GM12878 (cell line): ENCODE measurements around the gene SLC51A. TPM values are rescaled to one million over a fixed set of nuclear protein-coding genes. Genes with fewer than 3 reads are reported as not detected.

Experiments used
- ATF7 ChIP-seq: fragments of 450-650 bp; IDR thresholded peaks from 2 replicates; pipeline ENCODE4 v1.6.1; 2016; ENCODE audit warnings: low read depth, mild to moderate bottlenecking
- CBFB ChIP-seq: IDR thresholded peaks from 2 replicates; pipeline ENCODE4 v1.6.1; 2016; ENCODE audit warnings: antibody characterized with exemption, low read depth
- CREM ChIP-seq: IDR thresholded peaks from 2 replicates; pipeline ENCODE4 v1.6.1; 2014; ENCODE audit warnings: antibody characterized with exemption, low read depth
- EED ChIP-seq: sonication (generic); IDR thresholded peaks from 2 replicates; pipeline ENCODE4 v1.6.1; 2016; ENCODE audit warnings: antibody characterized with exemption, low read depth
- EP300 ChIP-seq, 2 experiments: fragments of 150-350 bp in 1 of 2; IDR thresholded peaks; 2 replicates each; pipeline ENCODE4 v1.6.1; 2011 to 2012; ENCODE audit warnings: low read depth in 2 of 2, low read length in 2 of 2, borderline replicate concordance in 1 of 2, improper control_type of control experiment in 1 of 2, inconsistent platforms in 1 of 2; ENCODE audit not compliant: control insufficient read depth in 1 of 2
- GABPA ChIP-seq: IDR thresholded peaks from 2 replicates; pipeline ENCODE4 v1.6.1; 2014; ENCODE audit warnings: antibody characterized with exemption, low read depth, mild to moderate bottlenecking, inconsistent platforms
- GATAD2B ChIP-seq: fragments of 450-650 bp; conservative IDR thresholded peaks from 2 replicates; pipeline ENCODE4 v1.6.1; 2017; ENCODE audit warnings: low read depth, mild to moderate bottlenecking, moderate library complexity
- MXI1 ChIP-seq: fragments of 150-350 bp; IDR thresholded peaks from 2 replicates; pipeline ENCODE4 v1.6.1; 2011; ENCODE audit warnings: low read depth, mild to moderate bottlenecking, inconsistent platforms, low read length, improper control_type of control experiment
- NFIC ChIP-seq: IDR thresholded peaks from 2 replicates; pipeline ENCODE4 v1.6.1; 2012; ENCODE audit warnings: low read depth, mild to moderate bottlenecking, inconsistent platforms, low read length, moderate library complexity
- NR2F1 ChIP-seq: fragments of 450-650 bp; conservative IDR thresholded peaks from 2 replicates; pipeline ENCODE4 v1.6.1; 2017; ENCODE audit warnings: mild to moderate bottlenecking
- POLR2AphosphoS2 ChIP-seq: IDR thresholded peaks from 2 replicates; pipeline ENCODE4 v1.6.1; 2011; ENCODE audit warnings: low read depth, mild to moderate bottlenecking, low read length, improper control_type of control experiment, moderate library complexity
- RELA ChIP-seq: fragments of 450-650 bp; IDR thresholded peaks from 2 replicates; pipeline ENCODE4 v1.8.0; 2014; ENCODE audit warnings: borderline replicate concordance; ENCODE audit not compliant: partially characterized antibody
- SIN3A ChIP-seq: IDR thresholded peaks from 2 replicates; pipeline ENCODE4 v1.6.1; 2012; ENCODE audit warnings: low read depth, low read length, improper control_type of control experiment
- SIX5 ChIP-seq: IDR thresholded peaks from 2 replicates; pipeline ENCODE4 v1.6.1; 2011; ENCODE audit warnings: mild to moderate bottlenecking, low read depth, low read length, moderate library complexity; ENCODE audit not compliant: severe bottlenecking
- SMAD1 ChIP-seq: fragments of 450-650 bp; IDR thresholded peaks from 2 replicates; pipeline ENCODE4 v1.6.1; 2018; ENCODE audit warnings: mild to moderate bottlenecking, low read depth; ENCODE audit not compliant: partially characterized antibody
- SUZ12 ChIP-seq: fragments of 200-600 bp; sonication (generic); IDR thresholded peaks from one replicate; pipeline ENCODE4 v1.6.1; 2018; ENCODE audit warnings: antibody characterized with exemption, mild to moderate bottlenecking; ENCODE audit not compliant: unreplicated experiment
- ZNF217 ChIP-seq: fragments of 450-650 bp; IDR thresholded peaks from 2 replicates; pipeline ENCODE4 v1.6.1; 2017; ENCODE audit warnings: antibody characterized with exemption, mild to moderate bottlenecking
- polyA plus RNA-seq, 11 experiments: library from polyadenylated mRNA; depleted of rRNA in 4 of 11; unstranded in 6 of 11; stranded (reverse) in 5 of 11; fragments of >200 nt; fragmentation: Nextera tagmentation in 4 of 11; fragmentation: Illumina TruSeq in 1 of 11; extraction: Ambion mirVana in 4 of 11; extraction: Trizol in 1 of 11; gene quantifications; 1 replicate in 1 of 11; 2 replicates in 10 of 11; pipeline versions ENCODE4 v1.2.1 to v1.2.3, GENCODE V29; 2011 to 2016; ENCODE audit warnings: inconsistent platforms in 2 of 11, missing spikeins in 2 of 11, low read depth in 1 of 11
- total RNA-seq, 4 experiments: library from RNA; depleted of rRNA in 3 of 4; stranded (reverse); fragments of >200 nt in 3 of 4; fragmentation: Illumina TruSeq in 1 of 4; extraction: Trizol in 1 of 4; gene quantifications; 2 replicates each; pipeline versions ENCODE4 v1.2.1 to v1.2.3, GENCODE V29; 2013 to 2021
- TF ChIP-seq, protein P1 (sequence below): fragments of 450-650 bp; formaldehyde crosslinking; IDR thresholded peaks from 2 replicates; pipeline ENCODE4 v1.4.0; 2022; ENCODE audit warnings: mild to moderate bottlenecking, moderate library complexity
- TF ChIP-seq, protein P2 (sequence below): IDR thresholded peaks from 2 replicates; pipeline ENCODE4 v1.6.1; 2011; ENCODE audit warnings: borderline replicate concordance, low read depth, mild to moderate bottlenecking, moderate library complexity, low read length; ENCODE audit not compliant: insufficient read depth, poor library complexity, severe bottlenecking
- TF ChIP-seq, protein P3 (sequence below), 3 experiments: IDR thresholded peaks in 2 of 3; conservative IDR thresholded peaks in 1 of 3; 2 replicates each; pipeline ENCODE4 v1.5.1; 2011; ENCODE audit warnings: low read depth in 3 of 3, low read length in 3 of 3, mild to moderate bottlenecking in 3 of 3, control low read depth in 2 of 3, moderate library complexity in 2 of 3, inconsistent platforms in 1 of 3, mixed read lengths in 1 of 3; ENCODE audit not compliant: control insufficient read depth in 2 of 3, insufficient read depth in 1 of 3; ENCODE audit errors: extremely low read depth in 1 of 3
- TF ChIP-seq, protein P4 (sequence below): IDR thresholded peaks from 2 replicates; pipeline ENCODE4 v1.6.1; 2011; ENCODE audit warnings: borderline replicate concordance, low read depth, mild to moderate bottlenecking, moderate library complexity, mixed read lengths, low read length; ENCODE audit not compliant: insufficient read depth; ENCODE audit errors: extremely low read length
- TF ChIP-seq, protein P5 (sequence below): IDR thresholded peaks from 2 replicates; pipeline ENCODE4 v1.6.1; 2012; ENCODE audit warnings: low read depth, low read length, improper control_type of control experiment

SLC51A gene
- total and polyA plus RNA-seq, 10 of the 15 experiments (the other 5 are each of a cell fraction or from before 2014, with no cell fraction given), result 0.99 to 3.9 (median 2.2) TPM; not detected in 6

DNA sequence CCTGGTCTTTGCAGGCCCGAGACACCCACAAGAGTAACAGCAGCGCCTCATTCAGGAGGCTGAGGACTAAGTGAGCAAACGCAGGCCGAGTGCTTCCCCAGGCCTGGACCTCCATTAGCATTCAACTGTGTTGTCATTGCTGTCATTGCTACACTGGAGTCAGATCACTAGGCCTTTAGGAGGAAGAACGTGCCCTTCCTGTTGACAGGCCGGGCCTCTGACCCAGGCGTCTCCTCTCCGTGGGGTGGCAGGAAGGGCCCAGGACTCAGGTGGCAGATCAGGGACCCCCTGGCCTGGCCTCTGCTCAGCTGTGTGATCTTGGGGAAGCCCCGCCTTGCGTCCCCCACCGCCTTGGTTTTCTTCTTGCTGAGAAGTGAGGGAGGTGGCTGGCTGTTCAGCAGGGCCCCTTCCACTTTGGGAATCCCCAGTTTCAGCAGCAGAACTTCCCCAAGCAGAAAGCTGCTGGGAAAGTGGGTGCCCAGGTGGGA, 24.3 kb upstream of the SLC51A start (continued):
- TF ChIP-seq, protein P1, sequence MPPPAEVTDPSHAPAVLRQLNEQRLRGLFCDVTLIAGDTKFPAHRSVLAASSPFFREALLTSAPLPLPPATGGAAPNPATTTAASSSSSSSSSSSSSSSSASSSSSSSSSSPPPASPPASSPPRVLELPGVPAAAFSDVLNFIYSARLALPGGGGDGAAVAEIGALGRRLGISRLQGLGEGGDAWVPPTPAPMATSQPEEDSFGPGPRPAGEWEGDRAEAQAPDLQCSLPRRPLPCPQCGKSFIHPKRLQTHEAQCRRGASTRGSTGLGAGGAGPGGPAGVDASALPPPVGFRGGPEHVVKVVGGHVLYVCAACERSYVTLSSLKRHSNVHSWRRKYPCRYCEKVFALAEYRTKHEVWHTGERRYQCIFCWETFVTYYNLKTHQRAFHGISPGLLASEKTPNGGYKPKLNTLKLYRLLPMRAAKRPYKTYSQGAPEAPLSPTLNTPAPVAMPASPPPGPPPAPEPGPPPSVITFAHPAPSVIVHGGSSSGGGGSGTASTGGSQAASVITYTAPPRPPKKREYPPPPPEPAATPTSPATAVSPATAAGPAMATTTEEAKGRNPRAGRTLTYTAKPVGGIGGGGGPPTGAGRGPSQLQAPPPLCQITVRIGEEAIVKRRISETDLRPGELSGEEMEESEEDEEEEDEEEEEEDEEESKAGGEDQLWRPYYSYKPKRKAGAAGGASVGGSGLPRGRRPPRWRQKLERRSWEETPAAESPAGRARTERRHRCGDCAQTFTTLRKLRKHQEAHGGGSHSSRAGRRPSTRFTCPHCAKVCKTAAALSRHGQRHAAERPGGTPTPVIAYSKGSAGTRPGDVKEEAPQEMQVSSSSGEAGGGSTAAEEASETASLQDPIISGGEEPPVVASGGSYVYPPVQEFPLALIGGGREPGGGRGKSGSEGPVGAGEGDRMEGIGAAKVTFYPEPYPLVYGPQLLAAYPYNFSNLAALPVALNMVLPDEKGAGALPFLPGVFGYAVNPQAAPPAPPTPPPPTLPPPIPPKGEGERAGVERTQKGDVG (CRISPR knock-in tag), result no peak
- TF ChIP-seq EP300 (IDR thresholded peaks at IDR 0.05; ENCODE audit: borderline replicate concordance in 1 of 2, control insufficient read depth in 1 of 2, low read depth in 2 of 2, low read length in 2 of 2) (peak; percentile 34 to 53; a peak in 3 of 4 replicates), SIN3A (0 out of 2 replicates have a peak, but pooled peaks have one; percentile 27), SIX5 (no peak), POLR2AphosphoS2 (no peak), NFIC (peak; percentile 68; the same call in 1 of the 2 replicates), ZNF217 (no peak), NR2F1 (peak; percentile 81), ATF7 (peak; percentile 33), SUZ12 (no peak), EED (peak; percentile 83; the same call in 1 of the 2 replicates), SMAD1 (no peak), GABPA (no peak), CREM (peak; percentile 72), RELA (peak; percentile 94), CBFB (0 out of 2 replicates have a peak, but pooled peaks have one; percentile 7), MXI1 (0 out of 2 replicates have a peak, but pooled peaks have one; percentile 45), GATAD2B (peak; percentile 99; the same call in 1 of the 2 replicates)
- TF ChIP-seq, protein P2, sequence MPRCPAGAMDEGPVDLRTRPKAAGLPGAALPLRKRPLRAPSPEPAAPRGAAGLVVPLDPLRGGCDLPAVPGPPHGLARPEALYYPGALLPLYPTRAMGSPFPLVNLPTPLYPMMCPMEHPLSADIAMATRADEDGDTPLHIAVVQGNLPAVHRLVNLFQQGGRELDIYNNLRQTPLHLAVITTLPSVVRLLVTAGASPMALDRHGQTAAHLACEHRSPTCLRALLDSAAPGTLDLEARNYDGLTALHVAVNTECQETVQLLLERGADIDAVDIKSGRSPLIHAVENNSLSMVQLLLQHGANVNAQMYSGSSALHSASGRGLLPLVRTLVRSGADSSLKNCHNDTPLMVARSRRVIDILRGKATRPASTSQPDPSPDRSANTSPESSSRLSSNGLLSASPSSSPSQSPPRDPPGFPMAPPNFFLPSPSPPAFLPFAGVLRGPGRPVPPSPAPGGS, result no peak
- TF ChIP-seq, protein P3, sequence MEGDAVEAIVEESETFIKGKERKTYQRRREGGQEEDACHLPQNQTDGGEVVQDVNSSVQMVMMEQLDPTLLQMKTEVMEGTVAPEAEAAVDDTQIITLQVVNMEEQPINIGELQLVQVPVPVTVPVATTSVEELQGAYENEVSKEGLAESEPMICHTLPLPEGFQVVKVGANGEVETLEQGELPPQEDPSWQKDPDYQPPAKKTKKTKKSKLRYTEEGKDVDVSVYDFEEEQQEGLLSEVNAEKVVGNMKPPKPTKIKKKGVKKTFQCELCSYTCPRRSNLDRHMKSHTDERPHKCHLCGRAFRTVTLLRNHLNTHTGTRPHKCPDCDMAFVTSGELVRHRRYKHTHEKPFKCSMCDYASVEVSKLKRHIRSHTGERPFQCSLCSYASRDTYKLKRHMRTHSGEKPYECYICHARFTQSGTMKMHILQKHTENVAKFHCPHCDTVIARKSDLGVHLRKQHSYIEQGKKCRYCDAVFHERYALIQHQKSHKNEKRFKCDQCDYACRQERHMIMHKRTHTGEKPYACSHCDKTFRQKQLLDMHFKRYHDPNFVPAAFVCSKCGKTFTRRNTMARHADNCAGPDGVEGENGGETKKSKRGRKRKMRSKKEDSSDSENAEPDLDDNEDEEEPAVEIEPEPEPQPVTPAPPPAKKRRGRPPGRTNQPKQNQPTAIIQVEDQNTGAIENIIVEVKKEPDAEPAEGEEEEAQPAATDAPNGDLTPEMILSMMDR (IDR thresholded peaks at IDR 0.05 in 2 of 3, conservative IDR thresholded peaks at IDR 0.05 in 1 of 3; ENCODE audit: control insufficient read depth in 2 of 3, extremely low read depth in 1 of 3, insufficient read depth in 1 of 3, low read depth in 3 of 3, low read length in 3 of 3), result peak in 1 of 3 experiments; percentile 5; a peak in 1 of 6 replicates
- TF ChIP-seq, protein P4, sequence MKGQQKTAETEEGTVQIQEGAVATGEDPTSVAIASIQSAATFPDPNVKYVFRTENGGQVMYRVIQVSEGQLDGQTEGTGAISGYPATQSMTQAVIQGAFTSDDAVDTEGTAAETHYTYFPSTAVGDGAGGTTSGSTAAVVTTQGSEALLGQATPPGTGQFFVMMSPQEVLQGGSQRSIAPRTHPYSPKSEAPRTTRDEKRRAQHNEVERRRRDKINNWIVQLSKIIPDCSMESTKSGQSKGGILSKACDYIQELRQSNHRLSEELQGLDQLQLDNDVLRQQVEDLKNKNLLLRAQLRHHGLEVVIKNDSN, result no peak
- TF ChIP-seq, protein P5, sequence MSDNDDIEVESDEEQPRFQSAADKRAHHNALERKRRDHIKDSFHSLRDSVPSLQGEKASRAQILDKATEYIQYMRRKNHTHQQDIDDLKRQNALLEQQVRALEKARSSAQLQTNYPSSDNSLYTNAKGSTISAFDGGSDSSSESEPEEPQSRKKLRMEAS, result no peak
